Liver (tissue), 9 donors: ENCODE measurements around the gene FGD1. TPM values are rescaled to one million over a fixed set of nuclear protein-coding genes. Genes with fewer than 3 reads are reported as not detected.
"Not testable (repeated sequence)": the region's sequence is repeated elsewhere in the genome, so short reads cannot be mapped to it uniquely, and the experiment has no call there.

Experiments
- DNase-seq: peaks from one replicate; pipeline ENCODE4 v3.0.0-alpha.2; 2017; ENCODE audit warnings: low spot score
- H3K27ac ChIP-seq, 2 donors: one replicate each; pipeline ENCODE4 v1.7.0; 2013; ENCODE audit warnings: inconsistent platforms in 2 of 2, low read length in 2 of 2, control low read depth in 1 of 2, low read depth in 1 of 2, mild to moderate bottlenecking in 1 of 2
- H3K27me3 ChIP-seq, 4 donors: one replicate each; pipeline versions ENCODE4 v1.6.1 to v1.7.0; 2013; ENCODE audit warnings: low read length in 3 of 4, inconsistent platforms in 1 of 4, mild to moderate bottlenecking in 1 of 4, moderate library complexity in 1 of 4; ENCODE audit not compliant: control insufficient read depth in 4 of 4, insufficient read depth in 4 of 4
- H3K36me3 ChIP-seq, 4 donors: one replicate each; pipeline versions ENCODE4 v1.6.1 to v1.7.0; 2013; ENCODE audit warnings: low read length in 3 of 4, mild to moderate bottlenecking in 3 of 4, low read depth in 1 of 4, moderate library complexity in 1 of 4; ENCODE audit not compliant: control insufficient read depth in 4 of 4, insufficient read depth in 3 of 4
- H3K4me1 ChIP-seq, 4 donors: one replicate each; pipeline versions ENCODE4 v1.6.1 to v1.7.0; 2013; ENCODE audit warnings: low read length in 3 of 4, mild to moderate bottlenecking in 3 of 4, moderate library complexity in 1 of 4; ENCODE audit not compliant: control insufficient read depth in 4 of 4, insufficient read depth in 4 of 4
- H3K4me3 ChIP-seq, 3 donors: one replicate each; pipeline versions ENCODE4 v1.6.1 to v1.7.0; 2013; ENCODE audit warnings: low read length in 3 of 3, control low read depth in 1 of 3, low read depth in 1 of 3, mild to moderate bottlenecking in 1 of 3
- H3K9ac ChIP-seq, 2 donors: one replicate each; pipeline ENCODE4 v1.7.0; 2013; ENCODE audit warnings: low read length in 2 of 2, mild to moderate bottlenecking in 2 of 2, moderate library complexity in 2 of 2, control low read depth in 1 of 2, low read depth in 1 of 2
- H3K9me3 ChIP-seq, 4 donors: one replicate each; pipeline versions ENCODE4 v1.6.1 to v1.7.0; 2013; ENCODE audit warnings: low read length in 3 of 4; ENCODE audit not compliant: control insufficient read depth in 4 of 4
- CTCF ChIP-seq: fragments of 150-350 bp; IDR thresholded peaks from 2 replicates; pipeline ENCODE4 v1.5.1; 2017; ENCODE audit warnings: improper control_type of control experiment, low read depth, low read length; ENCODE audit not compliant: missing input control
- EGR1 ChIP-seq, 2 donors: IDR thresholded peaks; 2 replicates each; pipeline ENCODE4 v1.6.1; 2016 to 2018; ENCODE audit warnings: antibody characterized with exemption in 2 of 2, low read depth in 2 of 2
- FOXA2 ChIP-seq: IDR thresholded peaks from 2 replicates; pipeline ENCODE4 v1.6.1; 2016; ENCODE audit warnings: antibody characterized with exemption
- HNF4A ChIP-seq, 2 donors: conservative IDR thresholded peaks; 2 replicates each; pipeline ENCODE4 v1.6.1; 2016; ENCODE audit warnings: antibody characterized with exemption in 2 of 2, mild to moderate bottlenecking in 2 of 2
- HNF4G ChIP-seq: IDR thresholded peaks from 2 replicates; pipeline ENCODE4 v1.6.1; 2016; ENCODE audit warnings: antibody characterized with exemption
- JUND ChIP-seq, 2 donors: IDR thresholded peaks; 2 replicates each; pipeline ENCODE4 v1.6.1; 2016; ENCODE audit warnings: antibody characterized with exemption in 2 of 2
- MAX ChIP-seq: IDR thresholded peaks from 2 replicates; pipeline ENCODE4 v1.6.1; 2016; ENCODE audit warnings: antibody characterized with exemption
- NR2F2 ChIP-seq: IDR thresholded peaks from 2 replicates; pipeline ENCODE4 v1.6.1; 2016; ENCODE audit warnings: antibody characterized with exemption
- RAD21 ChIP-seq, 2 donors: IDR thresholded peaks; 2 replicates each; pipeline ENCODE4 v1.6.1; 2016; ENCODE audit warnings: antibody characterized with exemption in 2 of 2, mild to moderate bottlenecking in 2 of 2
- SP1 ChIP-seq: IDR thresholded peaks from 2 replicates; pipeline ENCODE4 v1.6.1; 2018; ENCODE audit warnings: antibody characterized with exemption, mild to moderate bottlenecking
- TAF1 ChIP-seq: conservative IDR thresholded peaks from 2 replicates; pipeline ENCODE4 v1.6.1; 2016; ENCODE audit warnings: antibody characterized with exemption, mild to moderate bottlenecking
- YY1 ChIP-seq: IDR thresholded peaks from 2 replicates; pipeline ENCODE4 v1.6.1; 2016; ENCODE audit warnings: antibody characterized with exemption, mild to moderate bottlenecking
- WGBS: extraction: QIAGEN DNeasy Blood & Tissue Kit; methylation state at CpG from one replicate; pipeline ENCODE4 v1.1.7; 2013; 5-methylcytosine and 5-hydroxymethylcytosine counted together
- polyA plus RNA-seq, 2 donors: library from polyadenylated mRNA; stranded (reverse) in 1 of 2; unstranded in 1 of 2; fragments of 200-250 nt in 1 of 2; fragments of >200 nt in 1 of 2; fragmentation: Nextera tagmentation in 1 of 2; extraction: Ambion mirVana in 1 of 2; gene quantifications; one replicate each; pipeline versions ENCODE4 v1.2.1 to v1.2.3, GENCODE V29; 2013 to 2015
- total RNA-seq, 2 donors: library from RNA; depleted of rRNA; stranded (reverse); fragments of >200 nt; gene quantifications; one replicate each; pipeline ENCODE4 v1.2.3, GENCODE V29; 2014
- TF ChIP-seq, protein P1 (sequence below): IDR thresholded peaks from 2 replicates; pipeline ENCODE4 v1.6.1; 2016; ENCODE audit warnings: antibody characterized with exemption
- donor health status: healthy.
- donor health status: healthy.
- donor health status: healthy.
- donor health status: healthy.
- donor health status: healthy.

The FGD1 gene
- total RNA-seq = under 1 TPM; 0.50 to 0.89 TPM
- under 1 TPM; 0.32 to 0.66 TPM for polyA plus RNA-seq

- DNase-seq = peak; percentile 62
- H3K9ac ChIP-seq = no peak within 1 kb of the TSS
- peaks cover 0 to 1% (median 0%) of the 10 kb centered on the region in 4 donors for H3K4me1 ChIP-seq
- H3K4me3 ChIP-seq = peak within 1 kb of the TSS in 2 of 3 donors; percentile 45 to 73
- H3K36me3 ChIP-seq = no peaks in the 10 kb centered on the region
- H3K27ac ChIP-seq = peak within 1 kb of the TSS in 1 of 2 donors; percentile 31
- no peaks in the 10 kb centered on the region for H3K9me3 ChIP-seq
- WGBS = 2% methylated on average over 49 of the region's 51 CpGs
- TF ChIP-seq RAD21 (IDR thresholded peaks at IDR 0.05) = no peak
- TF ChIP-seq SP1 = no peak
- TF ChIP-seq MAX = no peak
- H3K27me3 ChIP-seq = peaks cover 0 to 3% (median 0%) of the 10 kb centered on the region in 4 donors
These were observed at the start of gene FGD1 for GRCh38 chrX:54495814-54496516. Gene FGD1 (minus strand): TSS chrX:54496234. CDS start chrX:54495432, 802 bp downstream.

- WGBS = 98% methylated on average over 2 of the region's 4 CpGs
- H3K27me3 ChIP-seq, H3K4me1 ChIP-seq, H3K27ac ChIP-seq, H3K9me3 ChIP-seq, H3K4me3 ChIP-seq, H3K9ac ChIP-seq, DNase-seq: not testable (repeated sequence)
- H3K36me3 ChIP-seq = peaks cover 8 to 60% (median 37%) of the 10 kb centered on the region in 4 donors
These were observed 46.2 kb upstream of the FGD1 start for GRCh38 chrX:54542239-54542638.

GRCh38 chrX:54540289-54540688, 44.3 kb upstream of the FGD1 start:
- TF ChIP-seq CTCF = no peak
- no peak for TF ChIP-seq HNF4A (conservative IDR thresholded peaks at IDR 0.05)
- no peak for TF ChIP-seq JUND (IDR thresholded peaks at IDR 0.05)
- no peak for TF ChIP-seq NR2F2
- TF ChIP-seq, protein P1, sequence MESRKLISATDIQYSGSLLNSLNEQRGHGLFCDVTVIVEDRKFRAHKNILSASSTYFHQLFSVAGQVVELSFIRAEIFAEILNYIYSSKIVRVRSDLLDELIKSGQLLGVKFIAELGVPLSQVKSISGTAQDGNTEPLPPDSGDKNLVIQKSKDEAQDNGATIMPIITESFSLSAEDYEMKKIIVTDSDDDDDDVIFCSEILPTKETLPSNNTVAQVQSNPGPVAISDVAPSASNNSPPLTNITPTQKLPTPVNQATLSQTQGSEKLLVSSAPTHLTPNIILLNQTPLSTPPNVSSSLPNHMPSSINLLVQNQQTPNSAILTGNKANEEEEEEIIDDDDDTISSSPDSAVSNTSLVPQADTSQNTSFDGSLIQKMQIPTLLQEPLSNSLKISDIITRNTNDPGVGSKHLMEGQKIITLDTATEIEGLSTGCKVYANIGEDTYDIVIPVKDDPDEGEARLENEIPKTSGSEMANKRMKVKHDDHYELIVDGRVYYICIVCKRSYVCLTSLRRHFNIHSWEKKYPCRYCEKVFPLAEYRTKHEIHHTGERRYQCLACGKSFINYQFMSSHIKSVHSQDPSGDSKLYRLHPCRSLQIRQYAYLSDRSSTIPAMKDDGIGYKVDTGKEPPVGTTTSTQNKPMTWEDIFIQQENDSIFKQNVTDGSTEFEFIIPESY = no peak
- TF ChIP-seq MAX = no peak
- TF ChIP-seq SP1 = no peak
- no peak for TF ChIP-seq EGR1 (IDR thresholded peaks at IDR 0.05; ENCODE audit: low read depth in 2 of 2)
- no peak for TF ChIP-seq YY1
- TF ChIP-seq TAF1 = no peak
- no peak for TF ChIP-seq FOXA2
- TF ChIP-seq HNF4G = no peak
- Histone ChIP-seq H3K4me3 (no peak overlapping the region), H3K9ac (no peak overlapping the region), H3K9me3 (no peaks in the 10 kb centered on the region), H3K27ac (no peak overlapping the region), H3K36me3 (peaks cover 8 to 56% (median 35%) of the 10 kb centered on the region in 4 donors), H3K4me1 (no peaks in the 10 kb centered on the region), H3K27me3 (peaks cover 0 to 3% (median 0%) of the 10 kb centered on the region in 4 donors)
- no peak for DNase-seq
- 92% methylated on average over 4 of the region's 4 CpGs for WGBS
